GOT3 (cell line): Measurements from ENCODE around the gene DNAJC2.
"Not testable (repeated sequence)": the region's sequence is repeated elsewhere in the genome, so short reads cannot be mapped to it uniquely, and the experiment has no call there.

Experiments
- DNase-seq: peaks from one replicate; lab custom pipeline; 2025; ENCODE audit warnings: mixed read lengths; lab: John Stamatoyannopoulos, UW

Gene DNAJC2

DNA sequence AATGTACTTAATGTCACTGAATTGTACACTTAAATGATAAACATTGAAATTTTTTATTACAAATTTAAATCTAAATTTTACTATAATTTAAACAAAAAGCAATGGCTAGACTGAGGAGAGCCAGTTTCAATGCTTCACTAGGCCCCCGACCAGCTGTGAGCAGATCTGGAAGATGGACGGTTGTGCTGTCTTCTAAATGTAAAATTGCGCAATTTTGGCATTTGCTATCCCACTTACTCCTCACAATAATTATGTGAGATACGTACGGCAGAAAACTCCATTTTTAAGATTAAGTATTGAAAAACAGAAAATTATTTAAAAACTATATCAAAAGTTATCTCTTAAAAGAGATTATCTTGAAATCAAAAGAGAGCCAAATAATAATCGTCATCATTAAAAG is 71.2 kb downstream of the DNAJC2 start:
- not testable (repeated sequence) for DNase-seq

DNA sequence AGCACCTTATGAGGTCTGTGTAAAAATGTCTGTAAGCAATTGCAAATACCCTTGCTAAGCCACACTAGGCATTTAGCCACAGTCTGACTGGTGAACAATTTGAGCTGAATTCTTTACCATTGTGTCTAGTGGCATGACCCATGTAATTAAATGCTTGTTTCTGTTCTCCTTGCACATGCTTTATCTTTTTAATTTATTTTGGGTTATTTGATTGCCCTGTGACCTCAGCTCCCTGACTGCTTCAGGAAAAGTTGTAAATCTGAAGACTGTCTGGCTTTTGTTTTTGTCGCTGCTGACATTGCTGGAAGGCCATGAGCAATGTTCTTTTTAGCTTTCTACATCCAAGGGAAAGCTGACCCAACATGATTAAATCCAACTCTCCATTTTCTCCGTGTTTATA is 78.3 kb downstream of the DNAJC2 start:
- not testable (repeated sequence) for DNase-seq

DNA sequence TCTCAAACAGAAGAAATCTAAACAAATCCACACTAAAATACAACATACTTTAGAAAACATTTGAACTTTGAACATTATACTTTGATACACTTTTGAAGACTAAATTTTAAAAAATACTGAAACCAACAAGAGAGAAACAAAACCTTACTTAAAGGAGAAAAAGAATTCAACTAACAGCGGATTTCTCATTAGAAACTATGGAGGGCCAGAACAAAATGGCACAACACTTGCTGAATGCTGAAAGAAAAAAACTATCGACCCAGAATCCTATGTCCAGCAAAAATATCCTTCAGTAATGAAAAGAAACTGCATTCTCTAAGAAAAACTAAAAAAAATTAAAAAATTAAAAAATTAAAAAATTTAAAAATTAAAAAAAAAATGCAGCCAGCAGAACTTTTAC is 80.5 kb downstream of the DNAJC2 start:
- DNase-seq, result not testable (repeated sequence)
